GM12801 (cell line): Measurements from ENCODE around the gene VPS26A.

Experiments used
- CTCF ChIP-seq: IDR thresholded peaks from one replicate; pipeline ENCODE4 v1.5.1; 2011; ENCODE audit warnings: control low read depth; ENCODE audit not compliant: insufficient read length; ENCODE audit errors: extremely low read depth

The VPS26A gene

GRCh38 chr10:69123747-69124562 lies at the start of gene VPS26A:
TSS of gene VPS26A (plus strand) at chr10:69124178. CDS start at chr10:69124278, 100 bp downstream.
- TF ChIP-seq CTCF, result no peak

- no peak for TF ChIP-seq CTCF
These were observed 49.4 kb upstream of the VPS26A start for GRCh38 chr10:69074532-69074931.

GRCh38 chr10:69075431-69075830 lies 48.5 kb upstream of the VPS26A start:
- TF ChIP-seq CTCF, result no peak

- TF ChIP-seq CTCF, result no peak
These were observed 45.7 kb upstream of the VPS26A start for GRCh38 chr10:69078311-69078710.

- TF ChIP-seq CTCF, result no peak
These were observed 43.8 kb upstream of the VPS26A start for GRCh38 chr10:69080226-69080625.

- TF ChIP-seq CTCF, result no peak
These were observed 37.9 kb upstream of the VPS26A start for GRCh38 chr10:69086001-69086509.

GRCh38 chr10:69087590-69088470 lies 36.1 kb upstream of the VPS26A start, which contains the start of gene SRGN:
TSS of gene SRGN (plus strand) at chr10:69088103. CDS start at chr10:69088158, 55 bp downstream.
- TF ChIP-seq CTCF, result no peak
